COLO668 (cell line): Measurements from ENCODE around the gene DOCK7.

Source experiments
- DNase-seq: peaks from one replicate; lab custom pipeline; 2025; ENCODE audit not compliant: unreplicated experiment; lab: John Stamatoyannopoulos, UW

Gene DOCK7

GRCh38 chr1:62462370-62462769 lies 225.8 kb downstream of the DOCK7 start:
- no peak for DNase-seq

GRCh38 chr1:62457955-62458354 lies 230.2 kb downstream of the DOCK7 start:
- no peak for DNase-seq

GRCh38 chr1:62452951-62453350 lies 235.2 kb downstream of the DOCK7 start:
- no peak for DNase-seq

GRCh38 chr1:62450301-62450700 lies 237.9 kb downstream of the DOCK7 start:
- DNase-seq, result no peak

- no peak for DNase-seq
Observed at GRCh38 chr1:62448221-62448933, 239.8 kb downstream of the DOCK7 start.

- DNase-seq, result no peak
Observed at GRCh38 chr1:62444701-62445100, 243.5 kb downstream of the DOCK7 start.

DNA sequence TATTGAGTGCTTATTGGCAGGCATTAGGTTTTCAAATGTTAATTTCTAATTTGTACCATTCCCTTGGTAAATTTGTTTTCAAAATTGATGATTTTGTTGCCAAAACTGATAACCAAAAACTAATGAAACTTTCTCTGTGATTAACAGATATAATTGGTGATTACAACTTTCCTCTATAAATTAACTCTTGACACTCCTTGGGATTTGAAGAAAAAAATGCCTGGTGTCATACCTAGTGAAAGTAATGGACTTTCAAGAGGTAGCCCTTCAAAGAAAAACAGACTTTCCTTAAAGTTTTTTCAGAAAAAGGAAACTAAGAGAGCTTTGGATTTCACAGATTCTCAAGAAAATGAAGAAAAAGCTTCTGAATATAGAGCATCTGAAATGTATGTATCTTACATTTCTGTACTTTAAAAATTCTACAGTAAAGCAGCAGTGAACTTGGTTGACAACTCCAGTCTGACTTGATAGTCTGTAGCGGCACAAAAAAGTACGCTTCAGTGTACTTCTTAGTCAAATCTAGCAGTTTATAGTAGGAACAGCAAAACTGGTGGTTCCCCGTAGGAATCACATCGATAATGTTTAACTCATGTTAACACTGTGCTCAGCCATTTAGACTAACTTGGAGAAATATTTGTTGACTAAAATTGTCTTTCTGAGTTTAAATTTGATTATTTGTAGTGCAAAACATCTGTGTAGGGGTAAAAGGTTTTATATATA lies 248.4 kb downstream of the DOCK7 start:
- no peak for DNase-seq

- no peak for DNase-seq
Observed at GRCh38 chr1:62438163-62438562, 250.0 kb downstream of the DOCK7 start.

- DNase-seq, result peak; percentile 84
Observed at GRCh38 chr1:62437273-62437940, 250.8 kb downstream of the DOCK7 start.

- DNase-seq, result peak; percentile 100
Observed at GRCh38 chr1:62436466-62437272, 251.5 kb downstream of the DOCK7 start, which contains the start of gene USP1. TSS of gene USP1 (plus strand) at chr1:62437049. CDS start at chr1:62439868, 2,819 bp downstream.

DNA sequence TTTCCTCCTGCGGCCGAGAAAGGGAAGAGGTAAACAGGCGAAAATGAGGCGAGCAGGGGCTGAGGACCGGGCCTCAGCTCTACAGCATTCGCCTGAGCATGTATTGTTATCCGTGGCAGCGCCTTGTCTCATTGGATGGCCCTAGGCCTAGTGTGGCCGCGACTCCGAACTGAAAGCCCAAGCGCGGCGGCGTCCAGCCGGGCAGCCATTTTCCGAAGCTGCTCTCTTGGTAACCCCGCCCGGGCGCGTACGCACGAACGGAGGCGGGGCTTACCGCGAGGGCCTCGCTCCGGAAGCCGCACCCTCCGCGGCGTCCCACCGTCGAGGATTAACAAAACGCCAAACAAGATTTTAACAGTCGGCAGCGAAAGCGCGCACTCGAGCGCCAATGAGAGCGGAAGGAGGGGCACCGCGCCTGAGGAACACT lies 252.1 kb downstream of the DOCK7 start:
- DNase-seq, result peak; percentile 100

DNA sequence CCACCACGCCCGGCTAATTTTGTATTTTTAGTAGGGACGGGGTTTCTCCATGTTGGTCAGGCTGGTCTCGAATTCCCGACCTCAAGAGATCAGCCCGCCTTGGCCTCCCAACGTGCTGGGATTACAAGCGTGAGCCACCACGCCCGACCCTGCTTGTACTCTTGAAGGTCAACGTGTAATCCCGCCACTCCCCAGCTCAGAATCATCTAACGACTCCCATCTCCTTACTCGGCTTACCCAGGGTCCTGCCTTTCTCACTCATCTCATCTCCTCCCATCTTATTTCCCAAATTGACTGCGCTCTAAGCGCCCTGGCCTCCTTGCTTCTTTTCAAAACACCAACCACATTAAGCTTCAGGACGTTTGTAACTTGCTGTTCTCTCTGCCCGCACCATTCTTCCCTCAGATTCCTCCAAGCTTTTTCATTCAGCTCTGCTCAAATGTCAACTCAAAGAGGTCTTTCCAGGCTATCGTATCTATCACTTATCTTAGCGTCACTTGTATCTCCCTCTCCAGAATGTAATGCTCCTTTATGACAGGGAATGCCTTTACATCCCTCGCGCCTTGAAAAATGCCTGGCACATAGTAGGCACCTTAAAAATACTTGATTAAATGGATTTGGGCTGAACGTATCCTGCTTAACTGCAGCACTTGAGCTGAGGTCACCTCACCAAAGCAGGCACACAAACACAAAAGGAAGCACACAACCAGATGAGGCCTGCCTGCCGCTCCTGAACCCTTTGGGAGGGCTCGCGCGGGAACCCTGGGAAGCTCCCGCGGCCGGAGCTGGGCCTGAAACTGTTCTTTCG lies 252.8 kb downstream of the DOCK7 start:
- DNase-seq, result peak; percentile 92

GRCh38 chr1:62434618-62435001 lies 253.6 kb downstream of the DOCK7 start:
- no peak for DNase-seq

DNA sequence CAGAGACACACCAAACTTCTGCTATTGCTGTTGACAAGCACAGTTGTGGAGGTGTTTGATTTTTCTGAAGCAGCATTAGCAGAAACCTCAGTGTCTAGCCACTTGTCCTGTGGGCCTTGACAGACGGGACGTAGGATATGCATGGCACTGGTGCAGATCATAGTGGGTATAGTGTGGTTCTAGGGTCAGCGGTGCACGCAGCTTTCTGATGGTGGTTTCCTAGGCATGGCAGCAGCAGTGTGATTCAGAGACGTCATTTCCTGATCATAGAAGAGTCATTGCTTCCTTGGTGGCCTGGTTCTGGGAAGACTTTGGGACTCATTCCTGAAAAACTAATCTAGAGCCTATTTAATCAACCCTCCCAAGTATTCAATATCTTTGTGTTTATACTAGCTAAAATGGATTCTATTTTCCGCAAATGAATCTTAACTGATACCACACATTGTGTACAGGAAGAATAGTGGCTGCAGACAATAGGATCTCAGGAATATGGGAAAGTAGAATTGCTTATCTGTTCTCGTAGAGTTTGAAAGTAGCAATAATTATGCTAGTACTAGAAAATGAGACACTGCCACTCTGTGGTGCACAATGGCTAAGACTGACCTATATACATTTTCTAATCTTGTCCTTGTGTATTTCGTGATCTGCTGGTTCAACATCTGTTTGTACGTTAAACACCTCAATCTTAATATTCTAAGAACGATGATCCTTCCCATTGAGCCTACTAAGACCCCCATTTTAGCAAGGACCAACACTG lies 254.1 kb downstream of the DOCK7 start:
- DNase-seq, result no peak

DNA sequence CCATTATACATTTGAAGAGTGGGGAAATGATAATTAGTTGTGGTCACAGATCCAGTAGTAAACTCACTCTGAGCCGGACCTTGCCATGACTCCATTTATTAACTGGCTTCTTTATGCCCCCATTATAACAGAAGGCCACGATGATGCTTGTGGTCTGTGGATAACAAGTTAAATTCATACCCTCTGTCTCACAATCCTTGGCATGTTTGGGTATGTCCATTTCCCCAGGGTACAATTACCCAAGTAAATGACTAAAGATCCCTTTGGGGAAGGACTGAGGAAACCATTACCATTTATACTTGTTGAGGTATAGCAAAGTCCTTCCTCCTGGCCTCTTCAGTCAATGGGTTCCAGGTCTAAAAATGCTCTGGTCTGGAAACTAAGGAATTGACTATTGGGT lies 258.6 kb downstream of the DOCK7 start:
- DNase-seq, result no peak

DNA sequence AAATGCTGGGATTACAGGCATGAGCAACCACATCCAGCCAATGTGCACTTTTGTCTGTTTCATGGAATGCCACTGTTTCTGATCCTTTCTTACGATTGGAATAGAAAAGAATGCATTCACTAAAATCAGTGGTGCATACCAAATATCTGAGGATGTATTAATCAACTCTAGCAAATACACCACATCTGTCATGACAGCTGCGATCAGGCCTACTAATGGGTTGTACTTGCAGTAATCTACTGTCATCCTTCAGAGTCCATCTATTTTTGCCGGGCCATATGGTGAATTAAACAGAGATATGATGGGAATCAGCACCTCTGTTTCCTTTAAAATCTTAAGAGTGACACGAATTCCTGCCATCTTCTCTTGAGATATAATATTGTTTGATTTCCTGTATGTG lies 259.8 kb downstream of the DOCK7 start:
- no peak for DNase-seq

DNA sequence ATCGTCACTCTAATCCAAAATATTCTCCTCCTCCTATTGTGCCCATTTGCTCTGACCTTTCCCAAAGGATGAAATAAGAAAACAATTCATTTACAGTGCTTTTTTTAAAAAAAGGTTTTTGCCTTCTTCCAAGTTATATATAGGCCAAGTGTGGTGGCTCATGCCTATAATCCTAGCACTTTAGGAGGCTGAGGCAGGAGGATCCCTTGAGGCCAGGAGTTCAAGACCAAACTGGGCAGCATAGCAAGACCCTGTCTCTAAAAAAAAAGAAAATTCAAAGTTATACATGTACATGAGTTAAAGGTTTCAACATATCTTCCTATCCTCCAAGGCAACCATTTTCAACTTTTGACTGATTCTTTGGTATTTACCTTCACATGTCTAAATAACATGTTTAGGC lies 261.4 kb downstream of the DOCK7 start:
- no peak for DNase-seq

DNA sequence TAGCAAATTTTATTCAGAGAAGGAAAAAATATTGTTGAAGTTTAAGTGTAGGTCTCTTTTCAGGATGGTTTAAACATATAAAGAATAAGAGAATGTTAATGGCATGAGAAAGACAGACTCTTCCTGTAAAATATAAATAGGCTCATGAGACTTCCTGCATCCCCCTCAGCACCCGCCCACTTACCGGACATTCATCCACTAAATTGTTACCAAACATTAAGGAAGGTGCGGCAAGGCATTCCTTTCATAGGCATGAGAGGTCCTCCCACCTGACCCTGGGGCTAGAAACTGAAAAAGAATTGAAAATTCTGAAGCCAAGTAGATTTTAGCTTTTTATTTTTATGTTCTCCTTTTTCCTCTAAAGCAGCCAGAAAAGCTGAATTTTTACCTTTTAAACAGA lies 261.9 kb downstream of the DOCK7 start:
- no peak for DNase-seq

DNA sequence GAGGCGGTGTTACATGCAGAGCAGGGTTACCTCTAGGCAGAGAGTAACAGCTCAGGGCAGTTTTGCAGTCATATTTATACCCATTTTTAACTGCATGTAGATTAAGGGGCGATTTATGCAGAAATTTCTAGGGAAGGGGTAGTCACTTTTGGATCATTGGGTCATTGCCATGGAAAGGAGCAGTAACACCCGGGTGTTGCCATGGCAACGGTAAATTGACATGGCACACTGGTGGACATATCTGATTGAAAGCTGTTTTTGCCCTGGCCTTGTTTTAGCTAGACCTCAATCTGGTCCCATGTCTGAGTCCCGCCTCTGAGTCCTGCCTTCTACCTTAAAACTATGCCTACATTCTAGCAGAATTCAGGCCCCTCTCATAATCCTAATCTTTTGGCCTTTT lies 263.1 kb downstream of the DOCK7 start:
- no peak for DNase-seq

DNA sequence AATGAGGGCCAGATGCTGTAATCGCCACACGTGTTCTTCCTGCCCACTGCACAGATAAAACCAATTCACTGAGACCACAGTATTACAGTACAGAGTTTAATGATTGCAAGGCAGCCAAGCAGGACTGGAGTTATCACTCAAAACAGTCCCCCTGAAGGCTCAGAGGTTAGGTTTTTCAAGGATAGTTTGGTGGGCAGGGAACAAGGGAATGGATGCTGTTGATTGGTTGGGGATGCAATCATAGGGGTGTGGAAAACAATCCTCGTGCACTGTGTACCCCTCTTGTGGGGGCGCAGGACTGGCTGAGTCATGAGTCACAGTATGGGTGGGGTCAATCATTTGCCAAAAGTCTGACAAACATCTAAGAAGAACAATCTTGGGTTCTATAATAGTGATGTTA lies 263.8 kb downstream of the DOCK7 start:
- no peak for DNase-seq
